GM12891 (cell line): ENCODE measurements around the gene VPS16.

Source experiments
- PAX5 ChIP-seq: IDR thresholded peaks from 2 replicates; pipeline ENCODE4 v1.6.1; 2011; ENCODE audit warnings: low read length, moderate library complexity, mild to moderate bottlenecking; ENCODE audit not compliant: insufficient read depth, severe bottlenecking
- POLR2A ChIP-seq: IDR thresholded peaks from 2 replicates; pipeline ENCODE4 v1.6.1; 2011; ENCODE audit warnings: low read depth, low read length, control low read depth
- POLR2AphosphoS5 ChIP-seq: IDR thresholded peaks from 2 replicates; pipeline ENCODE4 v1.6.1; 2011; ENCODE audit warnings: low read depth, low read length, control low read depth
- POU2F2 ChIP-seq: IDR thresholded peaks from 2 replicates; pipeline ENCODE4 v1.6.1; 2011; ENCODE audit warnings: low read depth, mild to moderate bottlenecking, control low read depth, low read length, moderate library complexity
- SPI1 ChIP-seq: IDR thresholded peaks from 2 replicates; pipeline ENCODE4 v1.6.1; 2011; ENCODE audit warnings: low read depth, low read length, control low read depth
- TAF1 ChIP-seq: IDR thresholded peaks from 2 replicates; pipeline ENCODE4 v1.6.1; 2011; ENCODE audit warnings: low read depth, low read length, control low read depth

DNA sequence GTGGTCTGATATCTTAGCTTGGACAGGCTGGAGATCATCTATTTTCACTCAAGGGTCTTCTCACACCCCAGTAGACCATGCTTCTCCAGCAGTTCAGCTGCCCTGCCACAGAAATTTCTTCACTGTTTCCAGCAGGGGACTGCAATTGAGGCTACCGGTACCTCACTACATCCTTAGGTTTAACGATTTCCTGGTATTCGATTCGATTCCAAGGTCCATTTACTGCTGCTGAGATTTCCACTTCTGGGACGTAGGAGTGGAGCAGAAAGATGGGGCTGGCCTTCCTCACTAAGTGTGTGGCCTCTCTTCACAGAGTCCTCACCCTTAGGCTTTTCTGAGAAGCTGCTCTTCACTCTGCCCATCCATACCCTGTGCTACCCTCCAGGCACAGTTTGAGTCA, 6.2 kb downstream of the VPS16 start:
- TF ChIP-seq POLR2AphosphoS5 (no peak), PAX5 (no peak), POLR2A (no peak), TAF1 (no peak), SPI1 (no peak), POU2F2 (no peak)
